ENCODE data around the gene PNO1. TPM values are rescaled to one million over a fixed set of nuclear protein-coding genes. Genes with fewer than 3 reads are reported as not detected.

Gene PNO1
- total RNA-seq (2022; extraction: Qiagen RNA extraction; ENCODE audit: low read depth), result 54.0 to 61.4 TPM (median 55.8 TPM) in 5 replicates

GRCh38 chr2:68157402-68158133, at the start of gene PNO1:
Gene PNO1 (plus strand): TSS chr2:68157888. CDS start chr2:68157935, 47 bp downstream.

Other genes with a start within 250 kb of the PNO1 start
- gene C1D, start 94.9 kb upstream of the PNO1 start, total RNA-seq (2022; extraction: Qiagen RNA extraction; ENCODE audit: low read depth), result 38.9 to 61.6 TPM (median 42.3 TPM) in 5 replicates
- 57.9 to 89.6 TPM (median 64.3 TPM) in 5 replicates for gene PPP3R1, start 94.6 kb downstream of the PNO1 start, total RNA-seq (2022; extraction: Qiagen RNA extraction; ENCODE audit: low read depth)
- gene CNRIP1, start 162.1 kb downstream of the PNO1 start, total RNA-seq (2022; extraction: Qiagen RNA extraction; ENCODE audit: low read depth), result 1.8 to 3.1 TPM (median 2.3 TPM) in 5 replicates
- 0.01 TPM in 1 of 5 replicates, not detected in the others for gene PLEK, start 207.4 kb downstream of the PNO1 start, total RNA-seq (2022; extraction: Qiagen RNA extraction; ENCODE audit: low read depth)